Ovary (tissue), 3 donors: ENCODE measurements around the gene IL1RAP.

Experiments used
- EP300 ChIP-seq: sonication (generic); formaldehyde crosslinking; IDR thresholded peaks from one replicate; pipeline ENCODE4 v1.6.1; 2017; ENCODE audit warnings: antibody characterized with exemption
- TF ChIP-seq, protein P1 (sequence below), 3 donors: fragments of 450-650 bp in 2 of 3; fragments of 200-600 bp in 1 of 3; IDR thresholded peaks; one replicate each; pipeline versions ENCODE4 v1.5.1 to v1.8.0; 2016 to 2022; ENCODE audit warnings: antibody characterized with exemption in 3 of 3, mild to moderate bottlenecking in 1 of 3
- donor health status: DM: no; HTN: no; CAD: no.

DNA sequence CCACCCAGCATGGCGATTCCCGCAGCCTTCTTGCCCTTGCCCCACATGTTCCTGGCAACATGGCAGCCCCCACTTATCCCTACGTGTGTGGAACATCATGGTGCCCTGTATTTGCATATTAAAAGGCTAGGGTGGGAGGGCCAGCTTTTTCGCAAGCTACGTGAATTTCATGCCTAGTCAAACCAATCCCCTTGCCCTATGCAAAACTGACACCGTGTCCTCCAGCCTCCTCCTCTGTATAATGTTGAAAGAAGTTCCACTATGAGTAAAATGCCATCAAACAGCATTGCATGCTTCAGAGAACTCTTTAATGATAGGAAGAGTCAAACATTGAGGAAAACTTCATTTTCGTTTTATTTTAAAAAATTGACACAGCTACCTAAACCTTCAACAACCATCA is 170.9 kb downstream of the IL1RAP start:
- TF ChIP-seq, protein P1, sequence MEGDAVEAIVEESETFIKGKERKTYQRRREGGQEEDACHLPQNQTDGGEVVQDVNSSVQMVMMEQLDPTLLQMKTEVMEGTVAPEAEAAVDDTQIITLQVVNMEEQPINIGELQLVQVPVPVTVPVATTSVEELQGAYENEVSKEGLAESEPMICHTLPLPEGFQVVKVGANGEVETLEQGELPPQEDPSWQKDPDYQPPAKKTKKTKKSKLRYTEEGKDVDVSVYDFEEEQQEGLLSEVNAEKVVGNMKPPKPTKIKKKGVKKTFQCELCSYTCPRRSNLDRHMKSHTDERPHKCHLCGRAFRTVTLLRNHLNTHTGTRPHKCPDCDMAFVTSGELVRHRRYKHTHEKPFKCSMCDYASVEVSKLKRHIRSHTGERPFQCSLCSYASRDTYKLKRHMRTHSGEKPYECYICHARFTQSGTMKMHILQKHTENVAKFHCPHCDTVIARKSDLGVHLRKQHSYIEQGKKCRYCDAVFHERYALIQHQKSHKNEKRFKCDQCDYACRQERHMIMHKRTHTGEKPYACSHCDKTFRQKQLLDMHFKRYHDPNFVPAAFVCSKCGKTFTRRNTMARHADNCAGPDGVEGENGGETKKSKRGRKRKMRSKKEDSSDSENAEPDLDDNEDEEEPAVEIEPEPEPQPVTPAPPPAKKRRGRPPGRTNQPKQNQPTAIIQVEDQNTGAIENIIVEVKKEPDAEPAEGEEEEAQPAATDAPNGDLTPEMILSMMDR (IDR thresholded peaks at IDR 0.05) = no peak
- TF ChIP-seq EP300 = no peak
